HG02870 (cell line): ENCODE data around the gene NOS2.
"Not testable (repeated sequence)": the region's sequence is repeated elsewhere in the genome, so short reads cannot be mapped to it uniquely, and the experiment has no call there.

Experiments
- ATAC-seq: cut with Tn5 transposase; IDR thresholded peaks from one replicate; pipeline ENCODE4 v1.9.1; 2021; ENCODE audit warnings: mild to moderate bottlenecking, moderate library complexity; ENCODE audit not compliant: unreplicated experiment

The NOS2 gene

DNA sequence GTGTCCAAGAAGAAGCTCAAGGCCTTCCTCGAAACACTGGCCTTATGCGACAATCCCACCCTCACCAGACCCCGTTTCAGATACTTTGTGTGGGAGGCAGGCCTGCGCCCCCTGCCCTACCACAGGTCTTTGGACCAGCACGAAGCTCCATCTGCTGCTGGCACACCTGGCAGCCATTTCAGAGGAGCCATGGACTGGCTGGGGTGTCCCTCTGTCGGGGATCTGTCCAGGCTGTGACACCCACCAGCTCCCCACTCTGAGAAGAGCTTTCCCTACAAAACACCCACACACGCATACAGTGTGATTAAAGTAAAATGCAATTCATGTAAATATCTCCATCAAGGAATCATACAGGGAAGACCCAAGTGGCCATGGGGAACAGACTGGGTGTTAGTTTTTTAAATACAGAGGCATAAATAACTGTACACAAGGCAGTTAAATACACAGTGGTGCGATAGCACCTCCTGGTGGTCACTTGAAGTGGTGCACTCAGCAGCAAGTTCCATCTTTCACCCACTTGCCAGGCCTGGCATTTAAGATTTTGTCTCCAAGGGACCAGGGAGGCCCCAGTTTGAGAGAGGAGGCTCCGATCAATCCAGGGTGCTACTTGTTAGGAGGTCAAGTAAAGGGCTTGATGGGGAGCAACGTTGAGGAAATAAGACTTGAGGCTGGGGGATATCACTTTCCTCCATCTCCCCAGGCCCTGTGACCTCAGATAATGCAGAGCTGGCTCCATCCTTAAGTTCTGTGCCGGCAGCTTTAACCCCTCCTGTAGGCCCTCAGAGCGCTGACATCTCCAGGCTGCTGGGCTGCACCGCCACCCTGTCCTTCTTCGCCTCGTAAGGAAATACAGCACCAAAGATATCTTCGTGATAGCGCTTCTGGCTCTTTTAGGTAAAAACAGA lies 43.6 kb downstream of the NOS2 start:
- ATAC-seq: no peak

DNA sequence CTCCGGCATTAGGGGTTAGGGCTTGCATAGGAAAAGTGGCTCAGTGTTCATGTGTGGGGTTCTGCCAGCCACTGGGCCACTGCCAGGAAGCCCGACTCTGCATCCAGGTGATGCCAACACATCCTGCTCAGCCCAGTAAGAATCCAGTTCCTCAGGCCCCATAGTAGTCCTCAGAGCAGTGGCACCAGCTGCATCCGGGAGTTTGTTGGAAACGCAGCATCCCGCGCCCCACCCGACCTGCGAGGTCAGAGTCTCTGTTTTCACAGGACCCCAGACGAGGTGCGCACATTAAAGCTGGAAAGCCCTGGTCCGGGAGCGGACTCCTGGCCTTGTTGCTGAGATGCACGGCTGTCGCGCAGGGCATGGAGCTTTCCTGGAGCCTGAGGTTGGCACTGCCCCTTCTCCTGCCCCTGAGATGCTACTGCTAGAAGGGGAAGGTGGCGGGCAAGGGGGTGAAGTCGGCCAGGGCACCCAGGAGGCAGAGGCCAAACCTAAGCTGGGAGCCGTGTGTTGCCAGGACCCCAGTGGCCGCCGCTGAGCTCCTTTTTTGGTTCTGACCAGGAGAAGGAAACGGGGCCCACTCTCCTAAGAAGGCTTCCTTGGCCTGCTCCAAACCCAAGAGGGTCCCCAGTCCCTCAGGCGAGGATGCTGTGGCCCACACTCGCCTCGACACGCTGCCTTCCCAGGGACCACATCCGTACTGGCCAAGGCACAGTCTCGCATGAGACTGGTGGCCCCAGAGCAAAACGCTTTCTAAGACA lies 44.4 kb downstream of the NOS2 start:
- no peak for ATAC-seq

DNA sequence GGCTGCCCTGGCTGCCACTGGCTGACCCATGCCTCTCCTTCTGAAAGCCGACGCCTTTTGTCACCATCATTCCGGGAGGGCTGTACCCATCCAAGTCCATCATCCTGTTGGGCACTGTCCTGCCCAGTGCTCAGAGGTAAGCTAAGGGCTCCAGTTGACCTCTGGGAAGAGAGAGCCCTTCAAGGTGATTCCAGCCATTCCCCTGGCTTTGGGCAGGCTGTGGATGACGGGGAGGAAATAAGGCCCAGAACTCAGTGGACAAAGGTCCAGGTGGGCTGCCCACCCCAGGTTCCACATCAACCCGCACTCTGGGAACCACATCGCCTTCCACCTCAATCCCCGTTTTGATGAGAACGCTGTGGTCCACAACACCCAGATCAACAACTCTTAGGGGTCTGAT lies 45.8 kb downstream of the NOS2 start:
- no peak for ATAC-seq

DNA sequence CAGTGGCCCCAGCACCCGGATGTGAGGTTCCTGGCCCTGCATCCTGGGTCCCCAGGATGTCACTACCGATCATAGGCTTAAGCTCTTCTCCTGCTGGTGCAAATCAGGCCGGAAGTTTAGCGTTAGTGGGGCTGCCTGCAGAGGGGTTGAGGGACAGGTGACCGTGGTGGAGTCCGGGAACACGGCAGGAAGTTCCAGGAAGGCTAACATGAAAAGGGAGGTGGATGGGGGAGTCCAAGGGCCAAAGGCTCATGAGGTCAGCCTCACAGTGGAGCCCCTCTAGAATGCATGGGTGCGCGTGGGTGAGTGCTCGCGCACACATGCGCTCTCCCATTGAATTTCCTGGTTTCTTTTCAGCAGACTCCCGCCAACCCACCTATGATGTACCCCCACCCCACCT lies 46.6 kb downstream of the NOS2 start:
- ATAC-seq: not testable (repeated sequence)

DNA sequence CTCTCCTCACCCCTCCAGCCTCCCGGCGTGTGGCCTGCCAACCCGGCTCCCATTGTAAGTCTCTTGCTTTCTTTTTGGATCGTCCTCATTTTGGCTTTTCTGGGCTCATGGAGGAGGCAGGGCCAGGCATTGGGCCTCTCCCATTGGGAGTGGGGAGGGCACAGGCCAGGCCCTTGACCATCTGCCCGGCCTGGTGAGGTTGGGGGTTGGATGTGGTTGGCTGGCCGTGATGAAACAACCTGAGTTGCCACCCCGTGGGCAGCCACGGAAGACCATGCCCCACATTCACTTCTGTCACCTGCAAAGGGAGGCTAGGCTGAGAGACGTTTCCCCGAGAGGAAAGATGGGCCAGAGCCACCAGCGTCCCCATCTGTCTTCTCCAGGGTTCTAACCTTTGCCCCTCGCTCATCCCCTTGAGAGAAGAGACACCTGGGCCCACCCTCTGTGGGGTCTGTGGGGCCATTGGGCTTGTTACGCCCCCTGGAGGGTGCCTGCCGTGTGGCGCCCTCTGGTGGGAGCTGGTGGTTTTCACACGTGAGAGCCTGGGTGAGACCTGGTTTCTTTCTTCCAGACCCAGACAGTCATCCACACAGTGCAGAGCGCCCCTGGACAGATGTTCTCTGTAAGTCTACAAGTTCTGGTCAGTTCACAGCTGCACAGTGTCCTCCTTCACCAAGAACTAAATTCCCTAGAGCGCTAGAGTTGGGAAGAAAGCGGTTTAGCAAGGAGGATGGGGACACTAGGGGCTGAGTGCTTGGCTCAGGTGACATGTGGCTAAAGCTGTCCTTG lies 47.3 kb downstream of the NOS2 start:
- ATAC-seq: not testable (repeated sequence)

DNA sequence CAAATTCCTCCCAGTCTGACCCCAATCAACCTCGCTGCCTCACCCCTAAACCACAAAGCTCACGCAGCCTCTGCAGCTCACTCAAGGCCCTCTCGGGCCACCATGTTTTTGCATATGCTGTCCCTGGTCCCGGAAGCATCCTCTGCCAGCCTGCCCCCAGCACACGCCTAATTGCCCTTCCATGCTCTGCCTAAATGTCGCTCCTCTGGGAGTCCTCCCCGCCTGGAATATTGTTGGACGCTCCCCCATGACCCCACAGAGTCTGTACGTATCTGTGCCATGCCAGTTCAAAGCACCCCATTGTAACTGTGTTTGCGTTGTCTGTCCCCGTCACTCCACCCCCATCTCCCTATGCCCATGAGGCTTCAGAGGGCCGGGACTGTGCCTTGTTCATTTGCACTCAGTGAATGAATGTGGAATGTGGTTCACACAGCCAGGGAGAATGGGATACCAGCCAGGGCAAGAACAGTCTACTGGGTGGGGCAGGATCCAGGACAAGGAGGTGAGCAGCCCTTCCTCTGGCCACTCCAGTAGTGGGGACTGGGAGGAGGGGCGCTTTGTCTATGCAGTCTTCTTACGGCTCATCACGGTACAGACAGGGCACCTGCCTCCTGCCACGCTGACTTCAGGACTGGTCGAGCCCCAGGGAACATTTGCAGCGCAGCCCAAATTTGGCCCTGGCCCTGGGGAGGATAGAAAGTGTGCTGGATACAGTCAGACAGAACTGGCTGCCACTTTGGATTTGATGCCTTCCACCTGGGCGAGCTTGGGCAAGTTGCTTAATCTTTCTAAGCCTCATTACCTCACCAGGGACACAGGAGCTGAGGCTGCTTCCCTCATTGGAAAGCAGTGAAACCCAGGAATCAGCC lies 48.5 kb downstream of the NOS2 start:
- ATAC-seq: no peak

DNA sequence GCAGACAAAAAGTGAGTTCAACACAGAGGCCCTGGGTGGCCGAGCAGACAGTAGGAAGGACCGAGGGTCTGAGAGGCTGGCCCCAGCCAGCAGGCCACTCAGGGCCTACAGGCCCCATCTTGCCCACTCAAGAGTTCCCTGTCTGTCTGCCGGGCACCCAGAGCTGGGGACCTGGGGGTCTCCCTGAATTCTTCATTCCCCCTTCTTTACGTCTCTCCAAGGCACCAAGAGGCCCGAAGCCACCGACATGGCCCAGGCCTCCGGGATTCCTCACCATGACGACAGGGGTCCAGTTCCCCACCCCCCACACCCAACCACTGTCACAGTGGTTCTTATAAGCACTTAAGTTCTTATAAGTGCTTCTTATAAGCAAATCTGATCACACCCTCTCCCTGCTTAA lies 49.2 kb downstream of the NOS2 start:
- ATAC-seq: no peak

DNA sequence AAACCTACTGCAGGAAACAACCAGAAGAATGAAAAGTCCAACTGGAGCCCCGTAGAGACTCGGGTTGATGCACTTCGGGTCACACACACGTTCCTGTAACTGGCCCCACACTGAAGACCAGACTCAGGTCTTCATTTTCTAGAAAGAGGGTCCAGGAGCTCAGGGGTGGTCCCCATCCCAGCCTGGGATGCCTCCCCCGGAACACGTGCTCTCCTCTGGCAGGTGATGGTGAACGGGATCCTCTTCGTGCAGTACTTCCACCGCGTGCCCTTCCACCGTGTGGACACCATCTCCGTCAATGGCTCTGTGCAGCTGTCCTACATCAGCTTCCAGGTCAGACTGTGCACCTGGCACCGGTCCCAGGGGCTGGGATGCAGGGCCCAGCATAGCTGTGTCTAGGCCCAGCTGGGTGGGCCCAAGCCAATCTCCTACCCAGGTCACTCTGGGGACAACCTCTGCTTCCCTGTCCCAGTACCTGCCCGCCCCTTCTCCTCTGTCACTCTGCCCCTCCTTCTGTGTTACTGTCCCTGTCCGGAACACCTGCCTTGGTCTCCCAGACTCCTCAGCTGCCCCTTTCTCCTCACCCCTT lies 50.7 kb downstream of the NOS2 start:
- not testable (repeated sequence) for ATAC-seq

DNA sequence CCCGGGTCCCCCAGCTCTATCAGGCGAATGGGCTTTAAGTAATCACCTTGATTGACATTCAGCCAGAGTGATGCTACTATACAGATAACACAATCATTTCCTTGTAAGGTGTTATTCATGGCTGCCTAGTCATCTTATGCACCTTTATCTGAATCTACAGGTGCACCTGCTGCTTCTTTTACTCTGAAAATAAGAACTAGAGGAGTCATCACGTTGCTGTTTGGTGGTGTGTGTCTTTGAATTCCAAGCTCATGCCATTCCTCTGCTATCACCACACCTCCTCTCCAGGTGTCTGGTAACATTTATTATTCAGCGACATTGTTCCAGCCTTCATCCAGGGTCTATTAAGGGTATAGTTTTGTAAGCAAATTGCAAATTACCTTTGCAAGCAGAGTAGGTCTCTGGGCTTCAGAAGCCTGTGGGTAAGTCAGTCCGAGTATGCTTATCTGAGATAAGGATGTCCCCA lies 51.9 kb downstream of the NOS2 start:
- no peak for ATAC-seq

DNA sequence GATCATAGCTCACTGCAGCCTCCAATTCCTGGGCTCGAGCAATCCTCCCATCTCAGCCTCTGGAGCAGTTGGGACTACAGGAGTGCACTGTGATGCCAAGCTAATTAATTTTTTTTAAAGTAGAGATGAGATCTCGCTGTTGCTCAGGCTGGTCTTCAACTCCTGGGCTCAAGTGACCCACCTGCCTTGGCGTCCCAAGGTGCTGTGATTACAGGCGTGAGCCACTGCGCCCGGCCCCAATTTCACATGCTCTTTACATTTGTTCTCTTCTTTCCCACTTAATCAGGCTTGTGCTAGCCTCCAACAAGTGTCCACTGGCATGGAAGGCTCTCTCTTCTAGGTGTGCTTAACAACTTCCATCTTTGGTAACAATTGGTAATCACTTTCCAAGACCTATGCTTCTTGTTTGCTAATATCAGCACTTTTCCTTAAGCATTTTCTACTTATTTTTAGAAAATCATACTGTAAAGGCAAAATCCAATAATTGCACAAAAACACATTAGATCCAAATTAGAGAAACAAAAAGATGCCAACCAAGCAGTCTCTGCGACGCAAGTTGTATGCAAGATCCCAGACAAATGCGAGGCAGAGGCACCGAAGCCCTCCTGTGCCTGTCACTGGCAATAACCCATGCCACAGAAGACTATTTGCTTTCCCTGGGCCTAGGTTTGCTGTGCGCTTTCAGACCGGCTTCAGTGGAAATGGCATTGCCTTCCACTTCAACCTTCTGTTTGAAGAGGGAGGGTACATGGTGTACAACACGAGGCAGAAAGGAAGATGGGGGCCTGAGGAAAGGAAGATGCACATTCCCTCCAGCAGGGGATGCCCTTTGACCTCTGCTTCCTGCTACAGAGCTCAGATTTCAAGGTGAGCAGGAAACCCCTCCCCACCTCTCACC lies 52.6 kb downstream of the NOS2 start:
- ATAC-seq: no peak

DNA sequence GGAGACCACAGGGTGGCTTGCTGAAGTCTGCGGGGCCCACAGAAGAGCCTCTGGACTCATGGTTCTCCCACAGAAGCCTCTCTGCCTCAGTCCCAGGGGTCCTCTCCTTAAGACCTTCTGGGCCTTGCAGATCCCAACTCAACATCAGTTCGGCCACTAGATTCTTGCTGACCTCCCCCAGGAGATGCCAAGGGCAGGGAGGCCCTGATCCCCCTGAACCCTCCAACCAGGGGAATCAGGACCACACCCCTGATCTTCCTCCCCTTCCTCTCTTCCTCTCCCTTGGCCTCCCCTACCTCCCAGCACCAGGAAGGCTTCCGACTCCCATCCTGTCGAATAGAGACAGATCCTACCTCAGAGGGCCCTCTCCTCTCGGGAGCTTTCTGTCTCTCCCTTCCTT lies 53.4 kb downstream of the NOS2 start:
- no peak for ATAC-seq

DNA sequence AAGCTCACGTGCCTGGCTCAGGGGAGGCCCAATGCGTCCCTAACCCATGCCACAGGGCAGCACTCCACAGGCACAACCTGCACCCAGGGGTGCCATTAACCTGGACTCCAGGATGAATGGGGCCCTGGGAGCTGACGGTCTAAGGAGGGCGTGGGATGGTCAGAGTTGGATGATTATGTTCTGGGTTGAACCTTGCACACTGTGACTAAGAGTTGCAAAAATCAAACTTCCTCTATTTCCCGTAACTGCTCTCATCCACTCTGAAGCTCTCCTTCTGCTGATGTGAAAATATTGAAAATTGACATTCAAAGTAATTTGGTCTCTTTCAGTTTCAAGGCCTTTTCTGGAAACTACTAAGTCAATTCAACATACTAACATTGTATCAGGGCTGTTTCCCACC lies 54.0 kb downstream of the NOS2 start:
- not testable (repeated sequence) for ATAC-seq

DNA sequence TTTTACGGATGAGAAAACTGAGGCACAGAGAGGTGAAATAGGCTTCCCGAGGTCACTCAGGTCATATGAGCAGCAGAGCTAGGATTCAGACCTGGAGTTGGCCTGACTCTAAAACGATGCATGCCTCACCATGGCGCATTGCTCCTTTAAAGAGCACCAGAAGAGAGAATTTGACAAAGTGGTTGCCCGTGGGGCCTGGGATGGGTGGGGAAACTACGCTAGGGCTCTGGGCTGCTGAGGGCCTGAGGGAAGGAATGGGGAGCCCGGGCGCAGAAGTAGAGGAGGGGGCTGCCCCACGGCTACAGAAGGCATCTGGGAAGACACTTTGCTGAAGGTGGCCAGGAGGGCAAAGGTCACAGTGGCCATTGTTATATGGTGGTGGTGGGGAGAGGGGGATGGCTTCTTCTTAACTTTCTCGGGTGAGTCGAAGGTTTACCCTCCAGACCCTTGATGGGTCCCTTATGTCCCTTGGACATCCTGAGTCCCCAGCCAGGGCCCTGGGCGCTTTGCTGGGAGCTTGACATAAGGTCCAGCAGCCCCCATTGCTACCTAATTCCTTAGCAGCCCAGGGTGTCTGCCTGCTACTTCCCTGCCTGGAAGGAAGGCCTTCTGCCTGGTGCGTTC lies 55.0 kb downstream of the NOS2 start:
- not testable (repeated sequence) for ATAC-seq

DNA sequence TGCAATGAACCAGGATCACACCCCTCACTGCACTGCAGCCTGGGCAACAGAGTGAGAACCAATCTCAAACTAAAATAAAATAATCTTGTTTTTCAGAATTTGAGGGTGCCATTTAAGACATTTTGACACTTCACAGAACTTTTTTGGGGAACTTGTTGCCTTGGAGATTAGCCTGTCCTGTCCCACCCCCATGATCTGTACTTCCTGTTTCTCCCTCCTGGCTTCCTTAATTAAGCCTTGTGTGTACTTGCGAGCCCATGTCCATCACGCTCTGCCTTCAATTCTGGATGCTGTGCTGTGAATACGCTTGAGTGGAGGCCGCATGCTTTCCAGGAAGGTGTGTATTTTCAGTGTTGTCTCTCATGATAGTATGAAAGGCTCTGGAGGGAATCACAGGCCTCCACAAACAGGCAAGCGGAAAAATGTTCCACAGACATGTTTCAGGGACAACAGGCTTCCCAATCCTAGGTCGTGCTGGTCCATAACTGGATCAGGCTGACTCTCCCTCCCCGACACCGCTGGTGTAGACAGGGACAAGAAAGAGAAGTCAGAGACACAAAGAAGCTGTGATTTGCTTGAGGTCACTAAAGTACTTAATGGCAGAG lies 56.9 kb downstream of the NOS2 start:
- no peak for ATAC-seq

DNA sequence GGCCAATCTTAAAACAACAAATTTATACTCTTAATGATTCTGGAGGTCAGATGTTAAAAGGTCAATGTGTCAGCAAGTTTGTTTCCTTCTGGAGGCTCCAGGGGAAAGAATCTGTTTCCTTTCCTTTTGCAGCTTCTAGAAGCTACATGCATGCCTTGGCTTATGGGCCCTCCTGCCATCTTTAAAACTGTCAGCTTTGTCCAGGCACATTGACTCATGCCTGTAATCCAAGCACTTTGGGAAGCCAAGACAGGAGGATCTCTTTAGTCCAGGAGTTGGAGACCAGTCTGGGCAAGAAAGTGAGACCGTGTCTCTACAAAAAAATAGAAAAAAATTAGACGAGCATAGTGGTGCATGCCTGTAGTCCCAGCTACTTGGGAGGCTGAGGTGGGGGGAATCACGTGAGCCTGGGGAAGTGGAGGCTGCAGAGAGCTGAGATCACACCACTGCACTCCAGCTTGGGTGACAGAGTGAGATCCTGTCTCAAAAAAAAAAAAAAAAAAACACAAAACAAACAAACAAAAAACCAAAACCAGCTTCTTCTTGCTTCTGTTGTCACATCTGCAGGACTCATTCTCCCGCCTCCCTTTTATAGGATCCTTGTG lies 58.3 kb downstream of the NOS2 start:
- no peak for ATAC-seq

DNA sequence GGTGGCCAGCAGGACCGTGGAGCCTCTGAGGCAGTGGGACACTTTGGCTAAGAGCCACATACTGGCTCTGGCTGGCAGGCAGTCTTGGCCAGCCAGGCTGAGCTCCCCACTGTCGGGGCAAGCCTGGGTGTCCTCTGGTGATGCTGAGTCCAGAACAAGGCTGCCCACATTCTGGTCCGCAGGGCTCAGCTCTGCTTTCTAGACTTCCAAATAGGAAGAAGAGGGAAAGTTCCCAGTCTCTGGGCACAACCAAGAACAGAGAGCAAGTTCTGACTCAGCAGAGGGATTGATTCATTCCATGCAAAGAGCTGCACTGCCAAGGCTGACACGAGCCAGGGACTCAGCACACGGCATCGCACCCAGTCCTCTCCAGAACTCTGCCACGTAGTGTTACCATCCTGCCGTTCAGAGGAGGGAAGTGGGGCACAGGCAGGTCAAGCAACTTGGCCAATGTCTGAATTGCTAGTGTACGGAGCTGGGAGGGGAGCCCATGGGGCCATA lies 58.9 kb downstream of the NOS2 start:
- no peak for ATAC-seq

DNA sequence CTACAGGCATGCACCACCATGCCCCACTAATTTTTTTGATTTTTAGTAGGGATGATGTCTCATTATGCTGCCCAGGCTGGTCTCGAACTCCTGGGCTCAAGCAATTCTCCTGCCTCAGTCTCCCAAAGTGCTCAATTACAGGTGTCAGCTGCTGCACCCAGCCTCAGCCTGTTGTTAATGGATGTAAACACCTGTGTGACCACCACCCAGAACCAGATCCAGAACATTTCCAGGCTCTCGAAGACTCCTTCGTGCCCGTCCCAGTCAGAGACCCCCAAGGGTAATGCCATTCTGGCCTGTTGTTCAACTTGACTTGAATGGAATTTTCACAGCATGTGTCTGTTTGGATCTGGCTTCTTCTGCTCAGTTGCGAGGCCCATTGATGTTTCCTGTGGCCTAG lies 59.8 kb downstream of the NOS2 start:
- ATAC-seq: not testable (repeated sequence)
